Inferior parietal cortex (tissue), 1 donor: ENCODE data around the gene CDON.

Source experiments
- DNase-seq: peaks from one replicate; pipeline ENCODE4 v3.0.0-alpha.2; 2016; ENCODE audit errors: extremely low spot score

The CDON gene

GRCh38 chr11:126082251-126083109 lies 19.8 kb upstream of the CDON start:
- DNase-seq: no peak

GRCh38 chr11:126081915-126082250 lies 19.2 kb upstream of the CDON start:
- no peak for DNase-seq

DNA sequence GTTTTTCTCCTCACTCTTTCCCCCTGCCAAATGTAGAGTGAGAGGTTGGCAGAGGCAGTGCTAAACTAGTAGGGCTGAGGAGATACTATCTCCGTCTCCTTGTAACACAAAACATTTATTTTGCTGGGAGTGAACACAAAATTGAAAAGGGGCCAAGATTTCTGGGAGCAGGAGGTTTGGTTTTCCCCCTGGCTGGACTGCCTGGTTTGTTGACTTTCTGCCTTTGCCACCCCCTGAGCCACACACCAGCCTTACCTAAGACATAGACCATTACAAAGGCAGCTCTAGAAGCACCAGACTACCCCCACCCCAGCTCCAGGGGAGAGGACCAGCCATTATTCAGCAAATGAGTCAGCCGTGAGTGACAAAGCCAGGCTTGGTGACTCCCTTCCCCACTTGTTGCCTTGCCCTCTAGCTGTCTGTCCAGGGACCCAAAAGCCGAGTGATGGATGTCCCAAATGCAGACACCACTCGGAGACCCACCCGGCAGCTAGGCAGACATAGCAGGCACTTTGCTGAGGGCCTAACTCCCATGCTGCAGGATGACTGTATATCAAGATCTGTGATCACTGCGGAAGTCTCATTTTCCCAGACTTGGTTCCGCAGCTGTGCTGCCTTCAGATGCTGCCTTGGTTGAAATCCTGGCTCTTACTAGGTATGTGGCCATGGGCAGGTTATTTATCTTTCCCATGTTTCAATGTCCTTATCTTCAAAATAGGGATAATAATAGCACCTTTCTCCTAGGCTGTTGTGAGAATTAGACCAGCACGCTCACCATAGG lies 17.7 kb upstream of the CDON start:
- DNase-seq: no peak

DNA sequence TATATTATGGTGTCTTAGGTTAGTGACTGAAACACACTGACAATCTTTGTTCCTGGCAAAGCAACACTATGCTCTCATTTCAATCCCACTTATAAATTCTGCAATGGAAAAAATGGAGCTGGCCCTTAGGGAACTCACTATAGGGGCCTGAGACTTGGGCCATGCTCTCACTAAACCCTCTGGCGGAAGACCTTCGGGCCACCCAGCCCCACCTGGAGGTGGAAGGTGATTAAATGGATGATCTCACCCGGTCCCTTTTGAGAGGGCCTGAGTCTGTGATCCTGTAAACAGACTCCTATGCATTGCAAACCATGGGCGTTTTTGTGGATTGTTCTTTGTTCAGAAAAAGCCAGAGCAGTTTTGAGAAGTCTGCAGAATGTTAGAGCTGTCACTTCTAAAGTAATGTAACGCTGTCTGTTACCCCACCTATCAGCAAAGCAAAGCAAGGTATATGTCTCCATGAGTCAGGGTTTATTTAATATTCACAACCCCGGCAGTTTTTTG lies 17.0 kb upstream of the CDON start:
- no peak for DNase-seq

- no peak for DNase-seq
Observed at GRCh38 chr11:126076641-126077040, 14.0 kb upstream of the CDON start.

DNA sequence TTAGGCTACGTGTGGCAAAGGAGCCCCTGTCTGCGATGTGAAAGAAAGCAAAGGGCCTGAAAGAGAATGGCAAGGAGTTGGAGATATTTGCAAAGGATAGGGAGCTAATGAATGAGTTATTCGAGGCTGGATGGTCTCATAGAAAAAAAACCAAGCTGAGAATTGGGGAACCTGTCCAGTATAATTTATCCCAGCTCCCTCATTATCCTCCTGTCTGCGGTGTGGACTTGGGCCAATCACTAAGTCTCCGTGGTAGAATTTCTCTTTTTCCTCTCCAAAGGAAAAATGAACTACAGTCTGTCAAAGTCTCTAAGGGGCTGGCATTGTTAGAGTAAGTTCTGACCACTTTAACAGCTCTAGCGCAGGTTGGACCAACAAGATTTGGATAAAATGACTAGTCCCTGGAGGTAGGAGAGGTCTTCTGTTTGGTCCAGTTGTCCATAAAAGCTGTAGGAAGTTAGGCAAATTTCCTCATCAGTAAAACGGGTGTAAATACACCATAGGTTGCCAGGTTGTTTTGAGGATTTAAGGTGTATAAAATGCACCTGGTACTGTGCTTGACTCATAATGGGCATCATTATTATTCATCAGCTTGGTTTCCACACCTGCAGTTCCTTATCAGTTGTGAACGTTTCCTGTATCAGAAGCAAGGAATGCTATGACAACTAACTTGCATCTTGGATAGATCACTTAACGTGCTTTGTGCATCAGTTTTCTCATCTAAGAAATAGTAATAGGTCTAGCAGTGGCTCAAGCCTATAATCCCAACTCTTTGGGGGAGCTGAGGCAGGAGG lies 10.3 kb upstream of the CDON start:
- no peak for DNase-seq

DNA sequence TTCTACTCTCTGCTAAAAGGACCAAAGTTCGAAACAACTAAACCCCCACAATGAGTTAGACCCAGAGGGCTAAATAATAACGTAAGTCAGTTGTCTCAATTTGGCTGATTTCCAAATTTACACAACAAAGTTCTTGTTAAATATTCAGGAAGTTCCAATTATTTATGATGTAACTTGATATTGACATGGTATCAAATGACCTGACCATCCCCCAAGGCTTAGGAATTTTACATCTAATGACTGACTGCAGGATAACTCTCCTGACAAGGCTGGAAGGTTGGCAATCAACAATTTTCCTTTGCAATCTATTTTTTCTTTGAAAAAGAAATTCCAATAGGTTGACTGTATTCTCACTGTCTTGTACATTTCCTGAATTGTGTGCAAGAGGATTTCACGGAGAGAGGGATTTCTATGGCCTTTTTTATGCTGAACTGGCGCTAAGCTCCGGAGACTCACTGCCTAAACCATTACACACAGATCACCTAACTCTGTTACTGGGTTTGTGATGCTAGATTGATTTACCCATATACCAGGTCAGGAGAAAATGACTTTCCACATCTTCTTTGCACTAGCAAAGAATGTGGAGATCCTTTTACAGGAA lies 9.6 kb upstream of the CDON start:
- DNase-seq: no peak

- DNase-seq: no peak
Observed at GRCh38 chr11:126063507-126063852, 814 bp upstream of the CDON start.

GRCh38 chr11:126061707-126062678 lies 673 bp downstream of the CDON start:
- DNase-seq: peak; percentile 49

DNA sequence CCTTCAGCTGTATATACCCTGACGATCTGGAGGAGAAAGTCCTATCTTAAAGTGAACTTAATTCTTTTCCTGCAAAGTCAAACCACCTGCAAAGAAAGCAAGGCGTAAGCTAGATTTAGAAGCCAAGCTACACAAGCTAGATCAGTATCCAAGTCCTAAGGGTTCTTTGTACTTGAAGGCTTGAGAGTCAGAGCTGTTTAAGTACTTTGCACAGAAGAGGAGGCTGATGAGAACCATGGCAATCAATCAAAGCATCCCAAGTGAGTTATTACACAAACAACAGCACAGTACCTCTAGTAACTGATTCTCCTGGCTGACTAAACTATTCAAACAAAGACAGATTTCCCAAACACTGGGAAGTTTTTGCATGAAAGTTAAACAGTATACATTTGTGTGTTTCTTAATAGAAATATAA lies 1.9 kb downstream of the CDON start:
- DNase-seq: peak; percentile 31

GRCh38 chr11:126059238-126059781 lies 3.4 kb downstream of the CDON start:
- no peak for DNase-seq

DNA sequence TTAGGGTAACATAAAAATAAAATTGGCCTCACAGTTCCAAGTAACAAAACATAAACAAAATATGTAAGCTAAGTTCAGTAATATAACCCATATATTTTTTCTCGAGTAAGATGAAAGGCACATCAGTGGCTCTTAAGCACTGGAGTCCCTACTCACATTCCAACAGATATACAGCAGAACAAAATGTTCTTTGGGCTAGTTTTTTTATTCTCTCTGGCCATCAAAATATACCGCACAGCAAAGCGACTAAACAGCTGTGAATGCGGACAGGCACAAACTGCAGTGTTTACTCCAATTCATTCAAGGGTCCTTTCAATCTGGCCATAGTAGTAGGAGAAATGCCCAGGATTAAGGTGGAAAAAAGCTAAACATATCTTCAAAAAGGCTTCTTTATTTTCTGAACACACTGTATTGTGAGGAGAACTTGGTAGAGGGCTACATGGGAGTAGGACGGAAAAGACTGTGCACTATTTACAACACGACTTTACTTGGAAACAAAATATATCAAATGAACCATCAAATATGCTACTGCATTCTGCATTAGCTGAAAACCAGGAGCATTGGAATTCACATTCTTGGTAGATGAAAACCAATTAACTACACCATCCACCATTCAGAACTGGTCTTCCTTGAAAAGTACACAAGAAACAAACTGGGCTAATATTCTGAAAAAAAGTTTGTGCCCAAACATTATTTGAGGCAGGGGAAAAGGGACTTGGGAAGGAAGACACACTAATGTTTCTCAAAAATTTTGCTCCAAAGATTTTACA lies 4.4 kb downstream of the CDON start:
- DNase-seq: no peak

GRCh38 chr11:126054882-126055281 lies 7.8 kb downstream of the CDON start:
- DNase-seq: no peak

DNA sequence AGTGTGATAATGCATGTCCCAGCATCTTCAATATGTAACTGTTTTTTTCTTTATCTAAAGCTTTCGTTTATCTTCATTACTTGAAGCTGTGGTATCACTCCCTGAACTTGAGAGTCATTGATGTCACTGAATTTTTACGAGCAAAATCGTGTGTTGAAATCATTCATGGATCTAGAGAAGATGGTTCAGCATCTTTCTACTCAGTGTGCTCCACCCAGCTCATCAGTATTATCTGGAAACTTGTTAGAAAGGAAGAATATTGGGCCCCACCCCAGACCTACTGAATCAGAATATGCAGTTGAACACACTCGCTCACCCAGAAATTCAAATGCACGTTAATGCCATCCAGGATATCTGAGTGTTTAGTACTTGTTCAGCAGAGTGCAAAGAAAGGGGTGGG lies 8.3 kb downstream of the CDON start:
- DNase-seq: no peak

GRCh38 chr11:126053415-126054286 lies 9.0 kb downstream of the CDON start:
- DNase-seq: no peak

- no peak for DNase-seq
Observed at GRCh38 chr11:126051117-126051516, 11.5 kb downstream of the CDON start.

GRCh38 chr11:126049159-126049558 lies 13.5 kb downstream of the CDON start:
- DNase-seq: no peak

DNA sequence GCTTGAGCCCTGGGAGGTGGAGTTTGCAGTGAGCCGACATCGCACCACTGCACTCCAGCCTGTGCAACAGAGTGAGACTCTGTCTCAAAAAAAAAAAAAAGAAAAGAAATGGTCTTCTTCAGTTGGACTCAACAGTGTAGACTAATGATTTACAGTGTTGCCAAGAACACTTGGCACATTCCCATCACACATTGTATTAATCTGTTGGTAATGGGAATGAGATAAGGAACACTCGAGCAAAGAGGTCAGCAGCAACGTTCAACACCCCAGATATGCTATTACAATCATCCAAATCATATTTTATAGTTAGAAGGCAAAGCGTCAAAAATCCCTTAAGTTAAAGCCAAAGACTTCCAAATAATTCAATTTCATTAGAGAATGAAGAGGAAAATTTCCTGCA lies 14.5 kb downstream of the CDON start:
- no peak for DNase-seq
